HG03175 (cell line): ENCODE results near the gene MRPL54.

ENCODE experiments used
- ATAC-seq: cut with Tn5 transposase; IDR thresholded peaks from one replicate; pipeline ENCODE4 v1.9.1; 2021; ENCODE audit warnings: mild to moderate bottlenecking, moderate library complexity; ENCODE audit not compliant: unreplicated experiment

The MRPL54 gene

DNA sequence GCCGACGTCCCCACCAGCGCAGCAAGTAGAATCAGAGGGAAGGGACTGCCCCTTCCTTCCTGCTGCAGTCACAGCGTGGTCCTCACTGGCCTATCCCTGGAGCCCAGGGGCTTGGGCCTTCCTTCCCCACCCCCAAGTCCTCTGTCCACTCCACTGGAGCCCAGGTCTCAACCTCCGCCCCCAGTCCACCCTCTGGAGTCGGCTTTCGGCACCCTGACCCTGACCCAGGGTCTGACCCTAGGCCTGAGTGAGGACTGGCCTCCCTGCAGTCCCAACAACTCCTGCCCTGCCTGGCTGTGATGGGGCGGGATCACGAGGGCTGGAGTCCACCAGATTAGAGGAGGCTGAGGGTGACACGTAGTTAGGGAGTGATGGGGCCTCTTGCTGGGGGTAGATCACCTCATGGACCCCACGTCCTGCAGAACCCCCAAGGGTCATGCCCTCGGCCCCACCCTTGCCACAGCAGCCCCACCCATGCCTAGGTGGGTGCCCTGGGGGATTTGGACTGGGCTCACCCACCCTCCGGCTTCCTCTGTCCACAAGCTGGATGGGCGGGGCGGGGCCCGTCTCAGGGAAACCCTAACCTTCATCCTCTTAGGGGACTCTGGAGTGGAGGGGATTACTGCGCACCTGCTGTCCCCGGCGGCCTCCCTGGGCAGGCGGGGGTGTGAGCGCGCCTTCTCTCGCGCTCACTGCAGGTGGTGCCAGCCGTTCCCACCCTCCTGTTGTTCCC lies 5.7 kb downstream of the MRPL54 start:
- no peak for ATAC-seq

DNA sequence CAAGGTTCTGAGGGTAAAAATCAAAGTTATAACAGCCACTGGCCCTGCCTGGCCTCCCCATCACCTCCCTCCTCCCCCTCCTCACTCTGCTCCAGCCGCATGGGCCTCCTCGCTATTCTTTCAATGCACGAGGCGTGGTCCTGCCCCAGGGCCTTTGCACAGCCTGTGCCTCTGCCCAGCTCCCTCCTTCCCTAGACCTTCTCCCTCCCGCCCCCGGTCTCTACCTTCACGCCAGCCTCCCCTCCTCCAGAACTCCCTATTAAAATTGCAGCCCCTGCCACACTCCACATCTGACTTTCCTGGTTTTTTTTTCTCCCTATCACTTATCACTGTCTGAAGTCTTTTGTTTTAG lies 6.2 kb downstream of the MRPL54 start:
- no peak for ATAC-seq

DNA sequence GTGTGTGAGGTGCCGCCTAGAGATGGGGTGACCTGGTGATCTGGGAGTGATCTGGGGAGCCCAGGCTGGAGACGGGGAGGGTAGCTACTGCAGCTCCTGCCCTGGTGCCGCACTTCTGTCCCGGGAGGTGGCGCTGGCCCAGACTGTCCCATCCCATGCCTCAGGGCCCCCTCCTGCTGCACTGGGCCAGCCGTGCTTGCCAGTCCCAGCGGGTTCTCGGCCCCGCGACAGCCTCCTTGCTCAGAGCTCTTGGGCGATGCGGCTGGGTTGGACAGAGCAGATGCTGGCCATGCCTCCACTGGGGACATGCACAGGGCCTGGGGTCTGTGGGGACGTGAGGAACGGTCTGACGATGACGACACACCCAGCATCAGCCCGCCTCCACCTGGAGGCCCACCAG lies 7.0 kb downstream of the MRPL54 start:
- no peak for ATAC-seq

DNA sequence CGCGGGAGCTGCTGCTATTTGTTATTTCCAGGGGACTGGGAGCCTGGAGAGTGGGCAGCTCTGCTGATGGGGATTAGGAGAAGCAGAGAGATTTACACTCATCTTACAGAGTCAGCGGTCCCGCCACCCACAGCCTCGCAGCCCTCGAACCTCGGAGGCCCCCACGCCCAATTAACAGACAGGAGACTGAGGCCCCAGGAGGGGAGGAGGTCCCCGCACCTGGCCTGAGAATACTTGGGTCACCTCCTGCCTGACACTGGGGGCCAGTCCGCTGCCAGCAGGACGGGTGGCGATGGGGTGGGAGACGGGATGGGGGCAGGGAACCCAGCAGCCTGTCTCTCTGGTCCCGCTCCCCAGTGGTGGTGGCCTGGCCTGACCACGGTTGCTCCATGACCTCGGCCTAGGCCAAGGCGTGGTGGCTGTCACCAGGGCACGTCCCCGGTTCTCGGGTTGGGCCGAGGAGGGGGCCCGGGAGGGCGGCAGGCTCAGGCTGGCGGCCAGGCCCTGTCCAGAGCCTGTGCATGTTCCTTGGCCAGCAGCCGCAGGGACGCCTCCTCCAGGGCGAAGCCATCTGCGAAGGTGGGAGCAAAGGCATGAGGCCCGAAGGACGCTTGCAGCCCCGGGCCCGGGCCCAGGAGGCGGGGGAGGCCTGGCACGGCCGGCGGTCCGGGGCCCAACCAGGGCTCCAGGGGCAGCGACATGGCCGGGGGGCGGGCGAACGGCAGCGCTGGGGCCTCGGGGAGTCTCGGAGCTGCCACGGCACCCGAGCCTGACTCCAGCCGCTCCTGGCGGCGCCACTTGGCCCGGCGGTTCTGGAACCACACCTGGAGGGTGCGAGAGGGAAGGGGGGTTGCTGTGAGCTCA lies 7.9 kb downstream of the MRPL54 start:
- ATAC-seq = no peak

DNA sequence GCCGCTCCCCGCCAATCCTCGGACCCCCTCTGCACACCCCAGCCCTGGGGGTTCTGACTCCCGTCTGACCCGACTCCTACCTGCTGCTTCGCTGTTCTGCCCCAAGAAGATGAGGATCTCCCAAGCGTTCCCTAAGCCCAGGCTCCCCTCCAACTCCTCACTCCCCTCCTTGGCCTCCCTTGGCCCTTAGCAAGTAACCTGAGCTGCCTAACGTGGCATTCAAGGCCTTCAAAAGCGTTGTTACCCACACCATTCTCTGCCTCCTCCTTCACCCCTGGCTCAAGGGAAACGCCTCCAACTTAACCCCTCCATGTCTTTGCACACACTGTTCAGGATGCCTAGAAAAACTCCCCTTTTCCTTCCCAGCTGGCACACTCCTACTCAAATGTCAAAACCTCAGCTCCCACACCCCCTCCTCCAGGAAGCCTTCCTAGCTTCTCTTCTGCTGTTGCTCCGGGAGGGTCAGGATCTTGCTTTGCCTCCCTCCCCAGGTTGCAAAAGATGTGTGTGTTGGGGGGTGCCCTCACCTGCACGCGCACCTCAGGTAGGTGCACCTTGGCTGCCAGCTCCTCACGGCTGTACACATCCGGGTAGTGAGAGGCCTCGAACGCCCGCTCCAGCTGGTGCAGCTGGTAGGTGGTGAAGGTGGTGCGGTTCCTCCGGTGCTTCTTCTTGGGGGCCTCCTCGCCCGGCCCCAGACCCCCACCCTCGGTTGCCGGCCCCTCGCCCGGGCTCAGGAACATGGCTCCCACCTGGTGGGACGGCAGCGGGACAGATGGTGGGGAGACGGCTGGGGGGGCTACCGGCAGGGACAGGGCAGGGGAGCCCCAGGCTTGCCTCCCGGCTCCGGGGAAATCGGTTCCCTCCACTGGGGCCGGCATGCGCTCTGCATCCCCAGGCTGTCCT lies 8.8 kb downstream of the MRPL54 start:
- no peak for ATAC-seq

DNA sequence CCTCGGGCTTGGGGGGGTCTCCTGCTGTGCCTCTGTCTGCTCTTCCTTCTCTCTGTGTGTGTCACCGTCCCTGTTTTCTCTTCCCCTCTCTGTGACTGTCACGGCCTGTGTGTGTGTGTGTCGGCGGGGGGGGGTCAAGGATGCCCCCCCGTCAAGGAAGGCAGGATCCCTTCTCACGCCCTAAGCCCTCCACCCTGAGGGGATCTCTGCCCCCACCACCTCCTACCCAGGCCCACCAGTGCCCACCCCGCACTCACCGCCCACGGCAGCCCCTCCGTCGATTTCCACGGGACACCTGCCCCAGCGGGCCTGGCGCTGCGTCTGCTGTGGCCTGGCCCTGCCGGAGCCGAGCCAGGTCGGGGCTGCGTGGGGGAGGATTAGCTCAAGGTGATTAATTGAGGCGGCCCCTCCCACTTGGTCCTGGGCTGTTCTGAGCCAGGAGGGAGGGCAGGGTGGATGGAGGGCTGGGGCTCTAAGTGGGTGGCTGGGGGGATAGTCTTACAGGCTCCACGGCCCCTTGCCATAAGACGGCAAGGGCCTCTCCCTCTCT lies 9.5 kb downstream of the MRPL54 start, which contains the start of gene RAX2:
TSS of gene RAX2 (minus strand) at position 323 of the 550 bp plus-strand sequence. CDS start 486 bp downstream, outside the sequence.
- ATAC-seq = no peak

DNA sequence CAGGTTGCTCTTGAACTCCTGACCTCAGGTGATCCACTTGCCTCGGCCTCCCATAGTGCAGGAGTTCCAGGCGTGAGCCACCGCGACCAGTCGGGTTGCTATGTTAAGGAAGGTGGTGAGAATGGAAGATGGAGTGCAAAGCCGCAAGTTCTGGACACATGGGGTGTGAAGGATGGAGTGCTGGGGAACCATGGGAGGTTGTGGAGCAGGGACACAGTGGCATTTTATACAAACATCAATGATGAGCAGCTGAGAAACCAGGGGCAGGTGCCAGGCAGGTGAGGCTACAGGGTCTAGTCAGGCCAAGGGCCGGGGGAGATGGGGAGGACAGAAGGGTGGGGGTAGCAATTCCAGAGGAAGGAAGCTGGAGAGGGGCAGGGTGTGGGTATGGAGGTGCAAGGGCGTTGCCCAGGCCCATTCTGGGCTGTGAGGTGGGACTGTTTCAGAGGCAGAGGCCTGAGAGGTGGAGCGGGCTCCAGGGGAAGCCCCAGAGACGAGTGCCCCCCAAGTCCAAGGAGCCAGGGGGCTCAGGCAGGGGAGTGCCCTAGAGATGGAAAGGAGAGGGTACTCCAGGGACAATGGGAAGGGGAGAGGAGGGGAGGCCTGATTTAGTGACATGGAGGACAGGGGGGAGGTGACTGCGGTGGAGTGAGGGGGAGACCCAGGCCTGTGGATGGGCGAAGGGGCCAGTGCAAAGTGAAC lies 11.5 kb downstream of the MRPL54 start:
- no peak for ATAC-seq

DNA sequence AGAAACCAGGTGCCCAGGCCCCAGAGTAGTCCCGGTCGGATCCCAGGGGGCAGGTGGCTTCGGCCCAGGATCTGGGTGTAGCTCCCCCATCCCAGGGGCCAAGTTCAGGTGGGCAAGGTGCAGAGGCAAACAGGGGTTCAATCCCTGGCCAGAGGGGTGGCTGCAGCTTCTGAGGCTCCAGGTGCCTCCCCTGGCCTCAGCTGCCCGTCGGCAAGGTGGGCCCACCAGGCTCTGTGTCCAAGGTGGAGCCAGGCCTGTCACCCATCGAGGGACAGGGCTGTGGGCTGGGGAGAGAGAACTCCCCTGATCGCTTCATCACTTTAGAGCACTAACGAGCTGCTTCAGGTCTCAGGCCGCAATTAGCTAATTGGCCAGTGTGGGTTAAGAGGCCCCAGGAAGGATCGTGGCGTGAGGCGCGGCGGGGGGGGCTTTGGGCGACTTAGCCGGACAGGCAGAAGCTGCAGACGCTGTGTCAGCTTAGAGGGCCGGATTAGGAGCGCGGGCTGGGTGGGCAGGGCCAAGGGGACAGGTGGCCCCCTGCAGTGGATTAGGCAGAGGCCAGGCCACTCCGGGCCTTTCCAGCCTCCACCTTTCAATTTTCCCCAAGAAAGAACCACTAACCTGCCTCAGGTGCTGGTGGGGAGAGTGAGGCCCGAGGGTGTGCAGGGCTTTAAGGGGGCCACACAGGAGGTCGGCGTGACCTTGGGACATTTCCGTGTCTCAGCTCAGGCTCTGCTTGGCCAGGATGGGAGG lies 12.3 kb downstream of the MRPL54 start:
- no peak for ATAC-seq

DNA sequence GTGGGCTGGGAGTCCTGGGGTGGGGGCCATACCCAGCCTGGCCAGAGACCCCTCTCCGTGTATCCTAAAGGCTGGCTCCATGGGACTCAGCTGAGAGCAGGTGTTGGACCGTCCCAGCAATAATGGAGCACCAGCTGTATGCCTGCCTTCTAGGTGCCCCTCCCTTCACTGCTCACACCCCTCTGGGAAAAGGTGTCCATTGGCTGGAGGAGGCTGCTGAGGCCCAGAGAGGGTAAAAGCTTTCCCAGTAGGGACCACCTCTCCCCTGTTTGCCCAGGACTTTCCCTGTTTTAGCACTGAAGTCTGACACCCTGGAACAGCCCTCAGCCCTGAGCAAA lies 12.9 kb downstream of the MRPL54 start:
- ATAC-seq = no peak

DNA sequence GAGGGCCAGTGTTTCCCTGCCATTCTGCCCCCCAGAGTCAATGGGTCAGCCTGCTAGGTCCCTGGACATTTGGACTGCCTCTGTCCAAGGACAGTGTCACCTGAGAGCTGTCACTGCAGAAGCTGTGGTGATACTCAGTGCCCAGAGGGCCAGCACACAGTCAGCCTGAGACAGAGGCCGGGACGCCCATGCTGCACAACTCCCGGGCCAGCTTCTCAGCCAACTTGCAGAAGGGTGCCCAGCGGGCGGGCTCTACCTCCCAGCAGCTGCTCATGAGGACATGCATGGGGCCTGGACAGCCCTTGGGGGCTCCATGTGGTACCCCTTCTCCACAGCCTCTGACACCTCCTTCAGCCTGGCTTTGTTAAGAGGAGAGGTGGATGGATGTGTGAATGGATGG lies 13.3 kb downstream of the MRPL54 start:
- ATAC-seq = no peak

DNA sequence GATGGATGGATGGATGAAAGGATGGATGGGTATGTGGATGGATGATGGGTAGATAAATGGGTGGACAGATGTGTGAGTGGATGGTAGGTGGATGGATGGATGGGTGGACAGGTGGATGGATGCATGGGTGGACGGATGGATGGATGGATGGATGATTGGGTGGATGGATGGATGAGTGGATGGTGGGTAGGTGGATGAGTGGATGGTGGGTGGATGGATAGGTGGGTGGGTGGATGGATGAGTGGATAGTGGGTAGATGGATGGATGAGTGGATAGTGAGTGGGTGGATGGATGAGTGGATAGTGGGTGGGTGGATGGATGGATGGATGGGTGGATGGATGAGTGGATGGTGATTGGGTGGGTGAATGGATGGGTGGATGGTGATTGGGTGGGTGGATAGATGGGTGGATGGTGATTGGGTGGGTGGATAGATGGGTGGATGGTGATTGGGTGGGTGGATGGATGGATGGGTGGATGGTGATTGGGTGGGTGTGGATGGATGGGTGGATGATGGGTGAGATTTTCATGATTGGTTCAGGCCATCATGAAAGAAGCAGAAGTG lies 14.1 kb downstream of the MRPL54 start:
- no peak for ATAC-seq

DNA sequence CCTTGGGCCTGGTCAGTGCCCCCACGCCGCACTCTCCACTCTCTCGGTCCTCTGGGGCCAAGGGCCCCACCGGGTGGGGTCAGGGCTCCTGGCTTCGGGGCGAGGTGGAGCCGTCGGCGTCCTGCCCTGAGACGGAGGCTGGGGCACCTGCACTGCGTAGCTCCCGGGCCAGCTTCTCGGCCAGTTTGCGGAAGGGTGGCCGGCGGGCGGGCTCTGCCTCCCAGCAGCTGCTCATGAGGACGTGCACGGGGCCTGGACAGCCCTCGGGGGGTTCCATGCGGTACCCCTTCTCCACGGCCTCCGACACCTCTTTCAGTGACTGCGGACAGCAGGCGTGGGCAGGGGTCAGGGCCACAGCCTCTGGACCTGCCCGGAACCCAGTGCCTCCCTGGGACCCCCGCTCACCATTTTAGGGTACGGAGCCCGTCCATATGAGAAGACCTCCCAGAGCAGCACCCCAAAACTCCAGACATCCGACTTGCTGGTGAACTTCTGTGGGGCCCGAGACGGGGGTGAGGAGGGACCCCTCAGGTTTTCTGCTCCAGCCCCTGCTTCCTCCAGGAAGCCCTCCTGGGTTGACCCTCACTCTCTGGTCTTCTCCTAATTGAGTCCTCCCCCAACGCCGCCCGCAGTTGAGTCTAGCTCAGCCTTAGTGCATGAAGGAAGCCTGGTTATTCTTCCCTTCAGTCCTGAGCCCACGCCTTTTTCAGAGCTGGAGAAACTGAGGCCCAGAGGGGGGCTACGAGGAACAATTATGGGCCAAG lies 15.8 kb downstream of the MRPL54 start:
- no peak for ATAC-seq

DNA sequence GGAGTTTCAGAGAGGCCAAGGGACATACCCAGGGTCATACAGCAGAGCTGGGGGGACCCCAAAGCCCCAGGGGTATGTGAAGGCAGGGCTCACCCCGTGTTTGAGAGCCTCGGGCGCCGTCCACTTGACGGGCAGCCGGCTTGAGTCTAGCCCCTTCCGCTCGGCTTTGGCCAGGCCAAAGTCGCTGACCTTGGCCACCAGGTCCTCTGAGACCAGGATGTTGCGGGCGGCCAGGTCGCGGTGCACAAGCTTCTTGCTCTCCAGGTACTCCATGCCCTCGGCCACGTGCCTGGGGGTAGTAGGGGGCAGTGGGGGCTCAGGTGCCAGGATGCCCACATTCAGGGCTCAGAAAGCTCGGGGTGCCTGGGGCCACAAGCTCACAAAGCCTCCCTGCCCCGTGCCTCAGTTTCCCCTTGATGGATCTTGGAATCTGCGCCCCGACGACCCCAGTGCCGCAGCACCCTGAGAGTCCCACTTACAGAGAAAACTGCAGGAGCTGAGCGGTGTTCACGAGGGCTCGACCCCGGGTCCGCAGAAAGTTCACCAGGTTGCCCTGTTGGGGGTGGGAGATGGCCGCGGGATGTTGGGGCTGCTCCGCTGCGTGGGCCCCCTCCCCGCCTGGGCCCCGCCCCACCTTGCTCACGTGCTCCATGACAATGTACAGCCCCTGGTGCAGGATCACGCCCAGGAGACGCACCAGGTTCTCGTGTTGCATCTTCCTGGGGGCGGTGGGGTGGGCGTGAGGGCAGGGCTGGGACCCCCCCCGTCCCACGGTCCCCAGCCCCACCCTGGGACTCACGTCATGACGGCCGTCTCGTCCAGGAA lies 16.6 kb downstream of the MRPL54 start:
- ATAC-seq = no peak

DNA sequence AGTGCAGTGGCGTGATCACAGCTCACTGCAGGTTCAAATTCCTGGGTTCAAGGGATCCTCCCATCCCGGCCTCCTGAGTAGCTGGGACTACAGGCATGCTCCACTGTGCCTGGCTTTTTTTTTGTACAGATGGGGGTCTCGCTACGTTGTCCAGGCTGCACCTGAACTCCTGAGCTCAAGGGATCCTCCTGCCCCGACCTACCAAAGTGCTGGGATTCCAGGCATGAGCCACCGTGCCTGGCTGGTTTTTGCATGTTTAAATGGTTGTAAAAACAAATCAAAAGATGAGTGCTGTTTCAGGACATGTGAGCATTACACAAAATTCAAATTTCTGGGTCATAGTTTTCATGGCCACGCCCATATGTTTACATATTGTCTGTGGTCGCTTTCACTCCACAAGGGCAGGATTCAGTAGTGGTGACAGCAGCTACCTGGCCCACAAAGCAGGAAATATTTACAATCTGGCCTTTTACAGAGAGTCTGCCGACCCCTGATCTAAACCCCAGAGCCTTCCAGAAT lies 18.4 kb downstream of the MRPL54 start:
- no peak for ATAC-seq

DNA sequence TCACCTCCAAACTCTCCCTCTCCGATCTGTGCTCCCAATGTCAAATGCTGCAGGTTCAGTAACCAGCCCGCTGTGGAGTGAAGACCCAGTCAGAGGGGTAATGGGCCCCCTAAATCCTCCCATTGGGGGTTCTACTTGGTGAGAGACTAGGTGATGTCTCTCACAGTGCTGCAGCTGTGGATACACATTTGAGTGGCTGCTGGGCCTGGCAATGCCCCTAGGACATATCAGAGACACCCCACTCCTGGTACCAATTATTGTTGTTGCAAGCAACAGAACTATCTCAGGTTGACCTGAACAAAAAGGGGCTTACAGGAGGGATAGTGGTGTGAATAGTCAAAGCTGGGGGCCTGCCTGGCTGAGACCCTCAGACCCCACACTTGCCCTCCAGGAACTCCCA lies 19.1 kb downstream of the MRPL54 start:
- ATAC-seq = no peak

DNA sequence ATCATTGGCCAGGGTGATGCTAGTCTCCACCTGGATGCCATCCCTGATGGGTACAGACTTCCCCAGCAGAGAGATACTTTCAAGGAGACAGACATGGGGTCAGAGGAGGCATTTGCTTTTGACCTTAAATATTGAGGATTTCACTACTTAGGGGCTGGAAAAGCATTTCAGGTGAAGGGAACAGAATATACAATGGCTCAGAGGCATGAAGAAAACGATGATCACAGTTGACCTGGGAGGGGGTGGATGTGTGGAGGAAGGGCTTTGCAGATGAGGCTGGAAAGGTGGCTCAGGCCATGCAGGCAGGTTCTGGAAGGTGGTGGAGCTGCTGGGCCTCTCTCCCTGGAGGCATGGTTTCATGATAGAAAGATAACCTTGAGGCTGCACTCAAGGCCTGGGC lies 19.8 kb downstream of the MRPL54 start:
- ATAC-seq = no peak

DNA sequence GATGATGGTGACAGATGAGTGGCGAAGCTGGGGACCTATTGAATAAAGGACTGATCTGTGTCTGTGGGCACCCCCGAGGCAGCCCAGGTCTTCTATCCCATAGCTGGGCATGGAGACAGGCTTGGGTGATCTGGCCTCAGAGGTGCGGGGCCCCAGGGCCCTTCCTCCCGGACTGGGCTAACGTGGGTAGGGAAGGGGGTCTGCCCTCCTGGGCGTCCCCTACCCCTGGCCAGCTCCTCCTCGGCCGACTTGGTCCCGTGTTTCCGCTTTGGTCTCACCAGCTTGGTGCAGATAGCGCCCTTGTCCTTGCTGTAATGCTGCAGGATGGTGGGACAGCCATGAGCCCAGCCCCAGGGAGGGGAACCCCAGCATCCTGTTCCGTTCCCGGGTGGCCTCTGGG lies 20.4 kb downstream of the MRPL54 start:
- ATAC-seq = no peak
